Activated CD8-positive, alpha-beta memory T cell treated with anti-CD3 and anti-CD28 coated beads, Interleukin-2, amount 10 ng/mL, durations not matched to agents 7 days and 5 days (primary cell): ENCODE results near the gene CCL27. TPM values are rescaled to one million over a fixed set of nuclear protein-coding genes. Genes with fewer than 3 reads are reported as not detected.

Source experiments
- ATAC-seq: fragments of 150-1000 bp; cut with Tn5 transposase; one replicate; pipeline ENCODE4 v1.10.0; 2021; ENCODE audit warnings: moderate library complexity
- CTCF ChIA-PET: fragments of 350-600 bp; sonication (Branson Sonifier 250); formaldehyde crosslinking; loops from one replicate; lab custom pipeline; 2021; ENCODE audit warnings: antibody characterized with exemption; lab: Charles Lee
- DNase-seq: peaks from one replicate; pipeline ENCODE4 v3.0.0-alpha.2; 2020
- H3K27ac Mint-ChIP-seq: one replicate; pipeline ENCODE4 v1.8.0; 2021; ENCODE audit warnings: mild to moderate bottlenecking, mixed read lengths
- H3K27me3 Mint-ChIP-seq: one replicate; pipeline ENCODE4 v1.8.0; 2021; ENCODE audit warnings: mixed read lengths
- H3K36me3 Mint-ChIP-seq: one replicate; pipeline ENCODE4 v1.8.0; 2021; ENCODE audit warnings: mild to moderate bottlenecking, mixed read lengths
- H3K4me1 Mint-ChIP-seq: one replicate; pipeline ENCODE4 v1.8.0; 2021; ENCODE audit warnings: mixed read lengths
- H3K4me3 Mint-ChIP-seq: one replicate; pipeline ENCODE4 v1.8.0; 2021; ENCODE audit warnings: mild to moderate bottlenecking, moderate library complexity, mixed read lengths
- H3K9me3 Mint-ChIP-seq: one replicate; pipeline ENCODE4 v1.8.0; 2022; ENCODE audit warnings: low read depth, mixed read lengths
- total RNA-seq, 2 experiments: library from RNA; stranded (reverse); gene quantifications; one replicate each; pipeline ENCODE4 v1.2.3, GENCODE V29; 2021

The CCL27 gene
- total RNA-seq, 2 experiments from 2014 or later = not detected

GRCh38 chr9:34625186-34625486, 37.3 kb downstream of the CCL27 start:
- no peak for ATAC-seq
- H3K36me3 Mint-ChIP-seq = peaks cover 3% of the 10 kb centered on the region
- CTCF ChIA-PET = interaction anchor here (0.9 to 16.1 kb wide), 3 partner anchors 10 to 13 kb away, joined by 3 to 293 read pairs (median 5); partner anchors contain the start of genes ARID3C, RPP25L and SIGMAR1
- H3K9me3 Mint-ChIP-seq = no peaks in the 10 kb centered on the region
- no peak overlapping the region for H3K4me3 Mint-ChIP-seq
- peaks cover 72% of the 10 kb centered on the region for H3K27me3 Mint-ChIP-seq
- no peak for DNase-seq
- H3K4me1 Mint-ChIP-seq = peaks cover 19% of the 10 kb centered on the region
- H3K27ac Mint-ChIP-seq = no peak overlapping the region

- no peak for DNase-seq
- H3K9me3 Mint-ChIP-seq = no peaks in the 10 kb centered on the region
- peaks cover 21% of the 10 kb centered on the region for H3K4me1 Mint-ChIP-seq
- peaks cover 3% of the 10 kb centered on the region for H3K36me3 Mint-ChIP-seq
- no peak overlapping the region for H3K27ac Mint-ChIP-seq
- H3K27me3 Mint-ChIP-seq = peaks cover 67% of the 10 kb centered on the region
- H3K4me3 Mint-ChIP-seq = no peak overlapping the region
- no peak for ATAC-seq
- CTCF ChIA-PET = interaction anchor here (0.9 to 16.1 kb wide), 3 partner anchors 10 to 12 kb away, joined by 3 to 293 read pairs (median 5); partner anchors contain the start of genes ARID3C, RPP25L and SIGMAR1
Observed at GRCh38 chr9:34624475-34625185, 37.8 kb downstream of the CCL27 start.

- no peak overlapping the region for H3K4me3 Mint-ChIP-seq
- no peaks in the 10 kb centered on the region for H3K9me3 Mint-ChIP-seq
- ATAC-seq (no peak), DNase-seq (no peak)
- no peak overlapping the region for H3K27ac Mint-ChIP-seq
- peaks cover 27% of the 10 kb centered on the region for H3K4me1 Mint-ChIP-seq
- CTCF ChIA-PET = interaction anchor here (0.6 to 16.1 kb wide), 4 partner anchors 10 to 244 kb away, joined by 3 to 293 read pairs (median 4); partner anchors contain the start of genes ARID3C and SIGMAR1
- H3K27me3 Mint-ChIP-seq = peaks cover 60% of the 10 kb centered on the region
- peaks cover 3% of the 10 kb centered on the region for H3K36me3 Mint-ChIP-seq
Observed at GRCh38 chr9:34623374-34624235, 38.9 kb downstream of the CCL27 start.

- ATAC-seq (peak; percentile 99), DNase-seq (peak; percentile 97)
- Mint-ChIP-seq H3K9me3 (no peaks in the 10 kb centered on the region), H3K27me3 (peaks cover 28% of the 10 kb centered on the region), H3K36me3 (peaks cover 6% of the 10 kb centered on the region), H3K4me3 (peak within 1 kb of the TSS; percentile 89), H3K27ac (peak within 1 kb of the TSS; percentile 81), H3K4me1 (peaks cover 25% of the 10 kb centered on the region)
- CTCF ChIA-PET = interaction anchor here (1.1 to 16.1 kb wide), 10 partner anchors 9 to 243 kb away, joined by 3 to 293 read pairs (median 7); partner anchors contain the start of genes ARID3C, CCL27, GALT and MYORG
Observed at GRCh38 chr9:34620061-34620994, 42.1 kb downstream of the CCL27 start, which contains the start of gene DCTN3. Gene DCTN3, minus strand, starts transcription at chr9:34620495. Its CDS starts 31 bp downstream, at chr9:34620464.

- H3K27ac Mint-ChIP-seq = no peak overlapping the region
- CTCF ChIA-PET = interaction anchor here (0.8 to 16.1 kb wide), 3 partner anchors 12 to 87 kb away, joined by 3 to 293 read pairs (median 10); partner anchors contain the start of genes ARID3C and SIGMAR1
- no peak overlapping the region for H3K4me3 Mint-ChIP-seq
- peaks cover 37% of the 10 kb centered on the region for H3K4me1 Mint-ChIP-seq
- DNase-seq = no peak
- no peak for ATAC-seq
- H3K9me3 Mint-ChIP-seq = no peaks in the 10 kb centered on the region
- peaks cover 14% of the 10 kb centered on the region for H3K36me3 Mint-ChIP-seq
- no peaks in the 10 kb centered on the region for H3K27me3 Mint-ChIP-seq
Observed at GRCh38 chr9:34615132-34615531, 47.3 kb downstream of the CCL27 start.

GRCh38 chr9:34612788-34613390, 49.6 kb downstream of the CCL27 start:
- Mint-ChIP-seq H3K4me1 (peaks cover 23% of the 10 kb centered on the region), H3K36me3 (peaks cover 14% of the 10 kb centered on the region)
- DNase-seq = peak; percentile 83

More at GRCh38 chr9:34612788-34613390, 49.6 kb downstream of the CCL27 start:
- CTCF ChIA-PET = interaction anchor here (0.6 to 16.1 kb wide), 16 partner anchors 8 to 235 kb away, joined by 3 to 293 read pairs (median 5); partner anchors contain the start of genes ARID3C, DCTN3, GALT and SIGMAR1
- Mint-ChIP-seq H3K27me3 (no peaks in the 10 kb centered on the region), H3K27ac (peak overlapping the region; percentile 83), H3K9me3 (no peaks in the 10 kb centered on the region), H3K4me3 (peak overlapping the region; percentile 82)
- peak; percentile 54 for ATAC-seq

Other genes starting within 250 kb of the CCL27 start
- 10 to 100 TPM in 1 of 2 experiments, 1 to 10 TPM in 1; 7.9 to 13.8 TPM for gene FAM219A, start 204.1 kb downstream of the CCL27 start, total RNA-seq
- gene DNAI1, start 203.9 kb downstream of the CCL27 start, total RNA-seq = not detected
- gene ENHO, start 139.7 kb downstream of the CCL27 start, total RNA-seq = not detected
- not detected for gene CNTFR, start 72.9 kb downstream of the CCL27 start, total RNA-seq
- gene RPP25L, start 50.6 kb downstream of the CCL27 start, total RNA-seq = 10 to 100 TPM; 27.2 to 27.8 TPM
- 100 to 1,000 TPM; 106 to 120 TPM for gene DCTN3, start 42.2 kb downstream of the CCL27 start, total RNA-seq
- under 1 TPM in 1 of 2 experiments, not detected in 1; 0.26 TPM for gene ARID3C, start 33.6 kb downstream of the CCL27 start, total RNA-seq
- gene SIGMAR1, start 24.9 kb downstream of the CCL27 start, total RNA-seq = 10 to 100 TPM; 66.1 to 82.1 TPM
- gene GALT, start 16.0 kb downstream of the CCL27 start, total RNA-seq = 10 to 100 TPM; 61.0 to 71.3 TPM
- 10 to 100 TPM; 26.5 to 26.7 TPM for gene IL11RA, start 10.5 kb downstream of the CCL27 start, total RNA-seq
- gene CCL19, start 28.6 kb upstream of the CCL27 start, total RNA-seq = not detected
- gene CCL21, start 47.5 kb upstream of the CCL27 start, total RNA-seq = not detected